Adipocyte (in vitro differentiated cells): ENCODE measurements around the gene GJC2.

ENCODE experiments used
- DNase-seq: peaks from one replicate; pipeline ENCODE4 v3.0.0-alpha.2; 2015; ENCODE audit warnings: low read depth
- H3K27me3 ChIP-seq: replicated peaks from 2 replicates; pipeline ENCODE4 v1.7.0; 2013; ENCODE audit warnings: mild to moderate bottlenecking, low read length, moderate library complexity; ENCODE audit not compliant: control insufficient read depth, insufficient read depth
- H3K36me3 ChIP-seq: 2 replicates; pipeline ENCODE4 v1.7.0; 2013; ENCODE audit warnings: low read length, mild to moderate bottlenecking, moderate library complexity; ENCODE audit not compliant: control insufficient read depth, insufficient read depth, severe bottlenecking
- H3K4me1 ChIP-seq: 2 replicates; pipeline ENCODE4 v1.7.0; 2013; ENCODE audit warnings: mild to moderate bottlenecking, low read length, moderate library complexity; ENCODE audit not compliant: control insufficient read depth, insufficient read depth
- H3K4me3 ChIP-seq: 2 replicates; pipeline ENCODE4 v1.7.0; 2013; ENCODE audit warnings: mild to moderate bottlenecking, low read length, moderate library complexity
- H3K9ac ChIP-seq: 2 replicates; pipeline ENCODE4 v1.7.0; 2013; ENCODE audit warnings: mild to moderate bottlenecking, low read length, moderate library complexity
- H3K9me3 ChIP-seq: 2 replicates; pipeline ENCODE4 v1.7.0; 2013; ENCODE audit warnings: mild to moderate bottlenecking, low read length, moderate library complexity; ENCODE audit not compliant: control insufficient read depth

Gene GJC2

DNA sequence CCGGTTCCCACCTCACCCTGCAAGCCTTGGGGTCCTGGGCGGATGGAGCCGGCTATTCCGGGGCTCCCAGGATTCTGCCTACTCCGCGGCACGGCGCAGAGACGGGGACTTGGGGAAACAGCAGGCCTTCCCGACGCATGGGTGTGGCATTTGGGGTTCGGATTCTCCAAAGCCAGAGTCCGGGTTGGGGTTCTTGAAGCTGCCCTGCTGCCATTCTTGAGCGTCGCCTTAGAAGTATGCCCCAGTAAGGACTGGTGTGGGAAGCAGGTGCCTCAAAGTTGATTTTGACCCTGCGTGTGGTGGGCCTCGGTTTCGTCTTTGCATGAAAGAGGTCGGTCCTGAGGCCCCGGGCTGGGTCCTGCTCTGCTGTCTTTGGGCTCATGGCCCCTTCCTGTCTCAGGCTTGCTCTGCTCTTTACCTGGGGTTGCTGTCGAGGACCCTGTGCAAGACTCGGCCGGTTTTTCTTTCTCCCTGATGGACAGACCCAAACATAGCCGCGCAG is 9.0 kb upstream of the GJC2 start:
- H3K27me3 ChIP-seq = peaks cover 7% of the 10 kb centered on the region
- peaks cover 31% of the 10 kb centered on the region for H3K4me1 ChIP-seq
- H3K36me3 ChIP-seq = peaks cover 5% of the 10 kb centered on the region
- DNase-seq = no peak
- H3K9ac ChIP-seq = peak overlapping the region; percentile 98
- H3K4me3 ChIP-seq = peak overlapping the region; percentile 97
- H3K9me3 ChIP-seq = no peaks in the 10 kb centered on the region

DNA sequence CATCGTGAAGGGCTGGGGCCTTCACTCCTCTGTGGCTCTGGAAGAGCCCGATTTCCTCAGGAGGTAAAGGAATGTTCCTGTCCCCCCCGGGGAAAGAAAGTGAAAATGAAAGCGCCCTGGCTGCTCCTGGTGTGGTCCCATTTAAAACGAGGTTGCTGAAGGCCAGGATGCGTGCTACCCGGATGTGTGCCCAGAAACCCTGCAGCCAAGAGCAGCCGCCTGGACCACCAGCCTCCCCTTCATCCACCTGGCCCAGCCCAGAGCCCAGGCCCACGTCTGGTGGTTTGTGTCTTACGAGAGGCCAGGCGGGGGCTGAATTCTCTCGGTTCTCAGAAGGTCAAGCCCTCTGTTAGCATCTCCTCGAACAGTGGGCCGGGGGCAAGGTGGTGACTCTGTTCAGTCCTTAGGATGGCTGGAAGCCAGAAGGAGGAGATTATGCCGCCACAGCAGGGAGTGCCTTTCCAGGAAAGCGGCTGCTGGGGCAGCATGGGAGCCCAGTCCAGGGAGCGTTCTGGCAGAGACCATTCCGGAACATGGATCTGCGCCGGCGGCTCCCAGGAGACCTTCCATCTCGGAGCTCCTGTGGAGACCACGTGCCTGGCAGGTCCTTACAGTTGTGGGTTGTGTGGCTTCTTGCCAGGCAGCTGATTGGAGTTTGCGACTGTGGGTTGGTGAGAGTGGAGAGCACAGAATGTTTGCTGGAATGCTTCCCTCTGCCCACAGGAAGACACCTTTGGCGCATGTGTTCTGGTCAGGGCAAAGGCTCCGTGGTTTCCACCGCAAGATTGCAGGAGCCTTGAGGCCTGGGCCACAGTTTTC is 8.3 kb upstream of the GJC2 start:
- DNase-seq = peak; percentile 40
- no peaks in the 10 kb centered on the region for H3K9me3 ChIP-seq
- H3K9ac ChIP-seq = peak overlapping the region; percentile 98
- H3K4me1 ChIP-seq = peaks cover 31% of the 10 kb centered on the region
- peak overlapping the region; percentile 97 for H3K4me3 ChIP-seq
- H3K27me3 ChIP-seq = peaks cover 4% of the 10 kb centered on the region
- H3K36me3 ChIP-seq = peaks cover 8% of the 10 kb centered on the region

DNA sequence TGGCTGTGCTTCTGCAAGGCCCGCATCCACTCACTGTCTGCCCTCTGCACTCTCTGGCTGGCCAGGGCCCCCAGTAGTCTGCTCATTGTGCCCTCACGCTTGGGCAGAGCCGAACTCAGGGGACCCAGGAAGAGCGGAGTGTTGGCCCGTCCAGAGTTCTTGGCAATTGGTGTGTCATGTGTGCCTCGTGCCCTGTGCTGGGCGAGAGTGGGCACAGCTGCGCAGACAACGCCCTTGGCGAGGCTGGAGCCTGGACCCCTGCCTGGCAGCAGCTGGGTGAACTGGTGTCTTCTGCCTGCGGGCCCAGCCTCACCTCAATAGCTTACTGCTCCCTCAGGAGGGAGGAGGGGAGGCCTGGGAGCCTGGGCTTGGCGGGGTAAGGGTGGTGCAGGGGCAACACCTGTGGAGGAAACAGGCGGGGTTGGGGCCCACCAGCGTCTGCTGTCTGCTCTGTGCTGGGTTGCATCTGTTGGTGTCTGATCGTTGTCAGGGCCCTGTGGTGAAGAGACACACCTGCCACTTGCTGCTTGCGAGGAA is 7.5 kb upstream of the GJC2 start:
- DNase-seq = no peak
- Histone ChIP-seq H3K36me3 (peaks cover 13% of the 10 kb centered on the region), H3K4me3 (peak overlapping the region; percentile 97)

DNA sequence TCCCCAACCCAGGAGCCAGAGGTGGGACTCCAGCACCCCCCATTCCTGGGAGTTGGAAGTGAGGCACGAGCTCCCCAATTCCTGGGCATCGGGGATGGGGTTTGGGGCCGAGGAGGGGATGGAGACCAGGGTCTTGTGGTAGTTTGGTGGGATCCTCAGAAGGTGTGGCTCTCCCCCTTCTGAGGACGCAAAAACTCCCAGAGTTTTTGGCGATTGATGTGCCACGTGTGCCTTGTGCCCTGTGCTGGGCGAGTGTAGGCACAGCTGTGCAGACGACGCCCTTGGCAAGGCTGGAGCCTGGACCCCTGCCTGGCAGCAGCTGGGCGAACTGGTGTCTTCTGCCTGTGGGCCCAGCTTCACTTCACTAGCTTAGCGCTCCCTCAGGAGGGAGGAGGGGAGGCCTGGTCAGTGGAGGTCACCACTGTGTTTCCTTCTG is 7.0 kb upstream of the GJC2 start:
- peaks cover 31% of the 10 kb centered on the region for H3K4me1 ChIP-seq
- H3K27me3 ChIP-seq = no peaks in the 10 kb centered on the region
- H3K9me3 ChIP-seq = no peaks in the 10 kb centered on the region
- H3K36me3 ChIP-seq = peaks cover 18% of the 10 kb centered on the region
- no peak for DNase-seq
- H3K4me3 ChIP-seq = peak overlapping the region; percentile 97
- peak overlapping the region; percentile 98 for H3K9ac ChIP-seq

More for the DNA sequence above, 7.5 kb upstream of the GJC2 start:
- no peaks in the 10 kb centered on the region for H3K9me3 ChIP-seq
- H3K27me3 ChIP-seq = no peaks in the 10 kb centered on the region
- peaks cover 31% of the 10 kb centered on the region for H3K4me1 ChIP-seq
- H3K9ac ChIP-seq = peak overlapping the region; percentile 98

DNA sequence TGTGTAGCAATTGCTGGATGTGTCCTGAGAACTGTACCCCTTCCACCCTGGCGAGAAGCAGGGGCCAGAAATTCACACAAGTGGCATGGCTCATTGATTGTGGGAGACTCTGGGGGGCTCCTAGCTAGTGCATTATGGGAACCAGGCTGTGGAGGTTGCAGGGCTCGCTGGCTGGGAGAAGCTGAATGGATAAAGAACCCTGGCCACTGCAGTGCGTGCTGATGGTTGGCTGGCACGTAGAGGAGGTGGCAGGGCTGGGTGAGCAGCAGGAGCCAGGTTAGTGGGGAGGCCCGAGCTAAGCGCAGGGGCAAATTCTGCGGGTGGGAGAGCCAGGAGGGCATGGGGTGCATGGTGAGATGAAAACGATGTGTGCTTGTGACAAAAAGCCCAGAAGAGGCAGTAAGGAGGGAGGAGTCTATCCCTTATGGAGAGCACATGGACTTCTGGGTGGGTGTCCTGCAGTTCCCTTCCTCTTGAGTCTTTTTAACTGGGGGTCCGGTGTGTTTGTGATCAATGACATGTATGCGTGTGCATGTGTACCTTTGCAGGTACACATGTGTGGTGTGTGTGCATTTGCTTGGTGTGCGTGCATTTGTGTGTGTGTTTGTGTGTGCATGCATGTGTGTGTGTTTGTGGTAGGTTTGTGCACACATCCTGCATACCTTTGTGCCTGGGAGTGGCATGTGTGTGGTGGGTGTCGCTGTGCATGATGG is 6.1 kb upstream of the GJC2 start:
- H3K4me3 ChIP-seq = no peak overlapping the region
- DNase-seq = no peak

DNA sequence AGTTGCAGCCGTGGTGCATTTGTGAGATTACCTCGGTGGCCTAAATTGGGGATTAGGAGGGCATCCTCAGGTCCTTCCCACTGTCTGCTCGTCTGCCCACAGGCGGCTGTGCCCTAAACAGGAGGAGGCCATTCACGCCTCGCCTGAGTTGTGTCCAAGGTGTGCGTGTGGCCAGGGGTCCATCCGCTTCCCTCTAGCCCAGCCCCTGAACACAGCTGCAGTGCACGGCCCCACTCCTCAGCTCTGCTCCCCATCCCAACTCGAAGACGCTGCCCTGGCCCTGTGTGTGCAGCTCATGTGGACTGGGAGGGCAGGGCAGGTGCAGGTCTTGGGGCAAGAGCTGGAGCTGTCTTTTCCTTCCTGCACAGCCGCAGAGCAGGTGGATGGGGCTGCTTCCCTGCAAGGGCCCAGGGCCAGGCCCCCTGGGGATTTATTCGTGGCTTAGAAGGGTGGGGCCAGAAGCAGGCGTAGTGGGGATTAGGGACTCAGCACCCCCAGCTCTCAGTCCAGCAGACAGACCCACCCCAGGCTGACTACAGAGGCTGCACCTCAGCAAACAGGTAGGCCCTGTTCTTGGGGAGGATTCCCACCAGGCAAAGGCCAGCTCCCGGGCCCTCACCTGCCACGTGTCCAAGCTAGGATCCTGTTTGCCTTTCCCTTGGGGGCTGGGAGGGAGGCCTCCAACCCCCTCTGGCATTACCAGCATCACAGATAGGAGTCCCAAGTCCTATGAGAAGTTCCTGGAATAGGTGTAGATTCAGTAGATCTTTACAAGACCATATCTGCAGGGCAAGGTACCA is 5.3 kb upstream of the GJC2 start:
- DNase-seq = no peak

More for the DNA sequence above, 6.1 kb upstream of the GJC2 start:
- Histone ChIP-seq H3K9ac (peak overlapping the region; percentile 98), H3K36me3 (peaks cover 26% of the 10 kb centered on the region), H3K4me1 (peaks cover 35% of the 10 kb centered on the region), H3K27me3 (no peaks in the 10 kb centered on the region), H3K9me3 (no peaks in the 10 kb centered on the region)

DNA sequence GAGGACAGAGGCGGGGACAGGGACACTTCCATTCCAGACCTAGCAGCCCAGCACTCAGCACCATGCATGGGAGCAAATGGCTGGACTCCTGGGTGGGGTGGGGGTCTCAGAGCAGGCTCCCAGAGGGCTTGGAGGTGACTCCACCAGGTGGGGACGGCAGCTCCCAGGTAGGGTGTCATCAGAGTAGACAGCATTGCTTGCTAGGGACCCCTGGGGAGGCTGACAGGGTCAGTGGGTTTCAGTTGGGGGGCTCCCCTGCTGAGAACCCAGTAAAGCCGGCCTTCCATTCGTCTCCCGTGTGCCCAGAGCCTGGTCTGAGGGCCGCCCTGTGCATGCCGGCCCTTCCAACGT is 4.8 kb upstream of the GJC2 start:
- peaks cover 30% of the 10 kb centered on the region for H3K36me3 ChIP-seq
- no peak overlapping the region for H3K4me3 ChIP-seq
- peaks cover 47% of the 10 kb centered on the region for H3K4me1 ChIP-seq
- no peak overlapping the region for H3K9ac ChIP-seq
- H3K9me3 ChIP-seq = no peaks in the 10 kb centered on the region
- H3K27me3 ChIP-seq = no peaks in the 10 kb centered on the region
- no peak for DNase-seq

More for the DNA sequence above, 5.3 kb upstream of the GJC2 start:
- Histone ChIP-seq H3K36me3 (peaks cover 30% of the 10 kb centered on the region), H3K9me3 (no peaks in the 10 kb centered on the region), H3K9ac (peak overlapping the region; percentile 26), H3K4me1 (peaks cover 42% of the 10 kb centered on the region), H3K27me3 (no peaks in the 10 kb centered on the region), H3K4me3 (no peak overlapping the region)

DNA sequence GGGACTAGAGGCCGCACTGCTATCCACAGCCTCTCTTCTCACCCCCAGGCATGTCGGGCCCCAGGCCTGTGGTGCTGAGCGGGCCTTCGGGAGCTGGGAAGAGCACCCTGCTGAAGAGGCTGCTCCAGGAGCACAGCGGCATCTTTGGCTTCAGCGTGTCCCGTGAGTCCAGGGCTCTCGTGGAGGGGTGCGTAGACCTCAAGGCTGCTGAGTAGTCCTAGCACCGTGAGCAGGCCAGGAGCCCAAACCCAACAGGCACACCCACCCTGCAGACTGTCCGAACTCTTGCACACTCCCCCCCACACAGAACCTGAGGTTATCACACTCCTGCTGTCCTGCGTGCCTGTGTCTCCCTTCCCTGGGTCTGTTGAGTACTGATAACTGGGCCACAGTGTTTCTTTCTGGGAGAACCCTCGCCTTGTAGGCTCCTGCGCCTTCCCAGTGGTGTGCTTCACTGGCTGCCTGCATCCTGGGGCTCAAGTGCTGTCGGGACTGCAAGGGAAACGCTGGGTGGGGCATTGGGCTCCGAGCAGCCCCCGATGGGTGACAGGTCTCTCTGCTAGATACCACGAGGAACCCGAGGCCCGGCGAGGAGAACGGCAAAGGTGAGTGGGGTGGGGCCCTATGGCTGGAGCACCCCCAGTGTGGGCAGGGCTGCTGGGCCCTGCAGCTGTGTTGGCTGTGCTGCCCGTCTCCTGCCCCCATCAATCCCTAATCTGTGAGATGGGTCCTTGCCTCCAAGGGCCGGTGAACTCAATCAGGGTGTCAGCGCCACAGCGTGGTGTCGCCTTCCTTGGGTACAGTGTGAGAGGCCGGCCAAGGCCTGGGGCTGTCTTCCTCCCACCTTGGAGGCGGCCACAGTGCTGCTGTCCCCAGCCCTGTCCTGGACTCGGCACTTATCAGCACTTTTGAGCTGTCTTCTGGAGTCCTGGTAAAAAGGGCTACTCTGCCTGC is 4.0 kb upstream of the GJC2 start:
- H3K9ac ChIP-seq = peak overlapping the region; percentile 34
- H3K9me3 ChIP-seq = no peaks in the 10 kb centered on the region
- no peak overlapping the region for H3K4me3 ChIP-seq
- no peak for DNase-seq
- no peaks in the 10 kb centered on the region for H3K27me3 ChIP-seq
- peaks cover 54% of the 10 kb centered on the region for H3K4me1 ChIP-seq
- peaks cover 30% of the 10 kb centered on the region for H3K36me3 ChIP-seq

DNA sequence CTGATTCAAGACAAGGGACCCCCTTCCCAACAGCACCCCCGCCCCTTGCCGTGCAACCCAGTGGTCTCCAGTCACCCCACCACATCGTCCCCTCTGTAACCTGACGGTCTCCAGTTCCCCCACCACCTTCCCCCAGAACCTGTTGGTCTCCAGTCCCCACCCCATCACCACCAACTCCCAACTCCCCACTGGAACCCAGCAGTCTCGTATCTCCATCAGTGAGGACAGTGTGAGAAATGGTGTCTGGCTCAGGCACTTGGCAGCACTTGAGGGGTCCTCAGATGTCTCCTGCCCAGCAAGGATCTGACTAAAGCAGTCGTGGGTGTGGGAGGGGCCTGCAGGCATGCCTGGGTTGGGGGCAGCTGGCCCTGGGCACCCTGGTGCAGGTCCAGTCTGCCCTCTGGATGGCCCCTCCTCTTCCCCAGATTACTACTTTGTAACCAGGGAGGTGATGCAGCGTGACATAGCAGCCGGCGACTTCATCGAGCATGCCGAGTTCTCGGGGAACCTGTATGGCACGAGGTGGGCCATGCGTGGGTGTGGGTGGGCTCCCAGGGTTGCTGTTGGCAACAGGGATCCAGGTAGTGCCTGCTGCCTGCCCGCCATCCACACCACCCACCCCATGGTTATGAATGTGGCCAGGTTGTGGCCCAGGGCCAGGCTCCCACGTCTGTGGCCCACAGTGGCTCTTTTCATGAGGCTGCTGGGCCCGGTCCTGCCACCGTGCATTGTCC is 3.1 kb upstream of the GJC2 start:
- peaks cover 30% of the 10 kb centered on the region for H3K36me3 ChIP-seq
- H3K4me3 ChIP-seq = no peak overlapping the region
- no peak for DNase-seq

More for the DNA sequence above, 3.1 kb upstream of the GJC2 start:
- peaks cover 55% of the 10 kb centered on the region for H3K4me1 ChIP-seq
- H3K9me3 ChIP-seq = no peaks in the 10 kb centered on the region
- no peaks in the 10 kb centered on the region for H3K27me3 ChIP-seq
- no peak overlapping the region for H3K9ac ChIP-seq
